Measurements from ENCODE around the gene PSMD1. TPM values are rescaled to one million over a fixed set of nuclear protein-coding genes. Genes with fewer than 3 reads are reported as not detected.

PSMD1 gene
- total RNA-seq, 2 donors from 2014 or later = 74.1 to 114 TPM

GRCh38 chr2:231161877-231162329 lies 105.2 kb downstream of the PSMD1 start:
- H3K4me3 ChIP-seq = no peak overlapping the region
- peak overlapping the region; percentile 18 for H3K27ac ChIP-seq
- DNase-seq = no peak
- no peaks in the 10 kb centered on the region for H3K4me1 ChIP-seq
- no peaks in the 10 kb centered on the region for H3K27me3 ChIP-seq
- intact Hi-C loops (cut with DNase I) = no loop called here
- H3K9ac ChIP-seq (ENCODE audit: low read depth in 2 of 2, low read length in 2 of 2) = no peak overlapping the region
- no peaks in the 10 kb centered on the region for H3K36me3 ChIP-seq
- H3K9me3 ChIP-seq = no peaks in the 10 kb centered on the region
- TF ChIP-seq CTCF (IDR thresholded peaks at IDR 0.05) = no peak

GRCh38 chr2:231163011-231163410 lies 106.3 kb downstream of the PSMD1 start:
- Histone ChIP-seq H3K27me3 (no peaks in the 10 kb centered on the region), H3K4me3 (no peak overlapping the region), H3K4me1 (no peaks in the 10 kb centered on the region), H3K27ac (no peak overlapping the region), H3K9ac (ENCODE audit: low read depth in 2 of 2, low read length in 2 of 2) (no peak overlapping the region), H3K36me3 (no peaks in the 10 kb centered on the region), H3K9me3 (no peaks in the 10 kb centered on the region)
- no peak for TF ChIP-seq CTCF (IDR thresholded peaks at IDR 0.05)
- no peak for DNase-seq
- intact Hi-C loops (cut with DNase I) = no loop called here

GRCh38 chr2:231163414-231164095 lies 106.9 kb downstream of the PSMD1 start:
- no peaks in the 10 kb centered on the region for H3K9me3 ChIP-seq
- intact Hi-C loops (cut with DNase I) = no loop called here
- no peak for DNase-seq
- H3K27me3 ChIP-seq = no peaks in the 10 kb centered on the region
- H3K4me1 ChIP-seq = no peaks in the 10 kb centered on the region
- H3K4me3 ChIP-seq = no peak overlapping the region
- no peaks in the 10 kb centered on the region for H3K36me3 ChIP-seq
- TF ChIP-seq CTCF (IDR thresholded peaks at IDR 0.05) = no peak
- no peak overlapping the region for H3K27ac ChIP-seq
- H3K9ac ChIP-seq (ENCODE audit: low read depth in 2 of 2, low read length in 2 of 2) = no peak overlapping the region

- no peak for DNase-seq
- Histone ChIP-seq H3K27ac (no peak overlapping the region), H3K9ac (ENCODE audit: low read depth in 2 of 2, low read length in 2 of 2) (no peak overlapping the region), H3K4me1 (no peaks in the 10 kb centered on the region), H3K4me3 (no peak overlapping the region), H3K9me3 (no peaks in the 10 kb centered on the region), H3K27me3 (no peaks in the 10 kb centered on the region), H3K36me3 (no peaks in the 10 kb centered on the region)
- intact Hi-C loops (cut with DNase I) = no loop called here
- TF ChIP-seq CTCF (IDR thresholded peaks at IDR 0.05) = no peak
Measured at GRCh38 chr2:231167745-231168459, 111.2 kb downstream of the PSMD1 start.

GRCh38 chr2:231168460-231169139 lies 111.9 kb downstream of the PSMD1 start:
- intact Hi-C loops (cut with DNase I) = no loop called here
- H3K9ac ChIP-seq (ENCODE audit: low read depth in 2 of 2, low read length in 2 of 2) = no peak overlapping the region
- H3K9me3 ChIP-seq = no peaks in the 10 kb centered on the region
- DNase-seq = no peak
- no peak overlapping the region for H3K4me3 ChIP-seq
- no peak for TF ChIP-seq CTCF (IDR thresholded peaks at IDR 0.05)
- no peaks in the 10 kb centered on the region for H3K27me3 ChIP-seq
- H3K36me3 ChIP-seq = no peaks in the 10 kb centered on the region
- no peak overlapping the region for H3K27ac ChIP-seq
- no peaks in the 10 kb centered on the region for H3K4me1 ChIP-seq
